NCI-H1092 treated with DMSO at 0.1 percent for 48 hours (cell line): ENCODE results near the gene GAR1.
"Not testable (repeated sequence)": the region's sequence is repeated elsewhere in the genome, so short reads cannot be mapped to it uniquely, and the experiment has no call there.

Source experiments
- DNase-seq: peaks from one replicate; lab custom pipeline; 2025; lab: John Stamatoyannopoulos, UW

The GAR1 gene

GRCh38 chr4:109846395-109847098 is 31.0 kb downstream of the GAR1 start:
- DNase-seq, result no peak

- DNase-seq, result no peak
Measured at GRCh38 chr4:109847896-109848442, 32.4 kb downstream of the GAR1 start, which contains the start of gene LRIT3. LRIT3 (plus strand) TSS chr4:109848107; CDS start chr4:109848202, 95 bp downstream.

- no peak for DNase-seq
Measured at GRCh38 chr4:109848501-109848900, 32.9 kb downstream of the GAR1 start.

DNA sequence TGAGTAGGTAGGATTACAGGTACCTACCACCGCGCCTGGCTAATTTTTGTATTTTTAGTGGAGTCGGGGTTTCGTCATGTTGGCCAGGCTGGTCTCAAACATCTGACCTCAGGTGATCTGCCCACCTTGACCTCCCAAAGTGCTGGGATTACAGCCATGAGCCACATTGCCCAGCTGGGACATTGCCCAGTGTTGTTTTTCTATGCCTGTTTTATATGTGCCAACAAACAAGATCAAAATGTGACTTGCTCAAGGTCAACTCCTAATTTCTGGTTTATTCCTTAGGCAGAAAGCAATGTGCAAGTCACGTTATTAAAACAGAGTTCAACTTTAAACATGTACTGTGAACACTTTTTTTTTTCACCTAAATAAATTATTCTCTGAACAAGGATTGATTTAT is 35.0 kb downstream of the GAR1 start:
- DNase-seq, result no peak

DNA sequence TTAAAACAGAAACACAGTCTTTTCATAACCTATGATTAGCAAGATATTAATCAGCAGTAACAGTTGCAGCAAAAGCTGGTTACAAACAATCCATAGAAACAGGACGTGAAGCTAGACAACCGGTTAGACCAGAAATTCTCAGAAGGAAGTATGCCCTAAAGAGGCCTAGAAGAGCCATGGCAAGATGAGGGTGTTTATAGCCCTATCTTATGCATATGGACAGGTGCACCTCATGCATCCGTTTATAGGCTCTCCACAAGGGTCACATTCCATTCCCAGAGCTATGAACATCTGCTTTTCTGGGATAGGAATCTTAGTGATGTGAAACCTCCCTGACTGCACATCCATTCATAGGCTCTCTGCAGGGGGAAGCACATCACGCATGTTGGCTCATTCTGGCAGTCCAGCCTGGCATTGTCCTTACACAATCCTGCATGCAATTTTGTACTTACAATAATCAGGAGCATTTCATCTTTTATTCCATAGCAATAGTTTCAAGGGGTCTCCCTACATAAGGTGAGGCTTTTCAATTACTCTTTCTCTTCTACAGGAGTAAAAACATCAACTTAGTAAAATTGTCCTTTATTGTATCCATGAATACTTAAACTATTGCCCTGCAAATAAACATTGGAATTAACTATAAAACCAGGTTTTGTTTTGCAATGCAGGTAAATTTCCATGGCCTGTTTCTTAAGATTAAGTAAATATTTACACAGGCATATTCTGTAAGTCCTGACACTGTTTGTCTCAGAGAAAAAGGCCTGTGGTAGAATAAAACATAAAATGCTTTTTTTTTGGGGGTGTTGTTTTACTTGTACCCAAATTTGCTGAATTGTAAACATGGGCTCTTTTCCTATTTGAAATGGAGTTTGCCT is 44.1 kb downstream of the GAR1 start:
- DNase-seq, result not testable (repeated sequence)

DNA sequence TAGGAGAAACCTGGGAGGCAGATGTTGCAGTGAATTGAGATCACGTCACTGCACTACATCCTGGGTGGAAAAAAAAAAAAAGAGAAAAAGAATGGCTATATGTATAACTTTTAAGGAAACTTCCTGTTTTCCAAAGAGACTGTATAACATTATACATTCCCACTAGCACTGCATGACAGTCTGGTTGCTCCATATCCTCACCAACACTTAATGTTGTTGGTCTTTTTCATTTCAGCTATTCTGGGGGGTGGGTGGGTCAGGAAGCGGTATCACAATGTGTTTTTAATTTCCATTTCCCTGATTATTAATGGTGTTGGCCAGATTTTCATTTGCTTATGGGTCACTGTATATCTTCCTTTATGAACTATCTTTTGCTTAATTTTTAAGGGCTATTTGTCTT is 45.7 kb downstream of the GAR1 start:
- DNase-seq, result no peak

GRCh38 chr4:109861916-109862511 is 46.5 kb downstream of the GAR1 start:
- no peak for DNase-seq

- no peak for DNase-seq
Measured at GRCh38 chr4:109864134-109864533, 48.6 kb downstream of the GAR1 start.

GRCh38 chr4:109870061-109870460 is 54.5 kb downstream of the GAR1 start:
- DNase-seq, result no peak

DNA sequence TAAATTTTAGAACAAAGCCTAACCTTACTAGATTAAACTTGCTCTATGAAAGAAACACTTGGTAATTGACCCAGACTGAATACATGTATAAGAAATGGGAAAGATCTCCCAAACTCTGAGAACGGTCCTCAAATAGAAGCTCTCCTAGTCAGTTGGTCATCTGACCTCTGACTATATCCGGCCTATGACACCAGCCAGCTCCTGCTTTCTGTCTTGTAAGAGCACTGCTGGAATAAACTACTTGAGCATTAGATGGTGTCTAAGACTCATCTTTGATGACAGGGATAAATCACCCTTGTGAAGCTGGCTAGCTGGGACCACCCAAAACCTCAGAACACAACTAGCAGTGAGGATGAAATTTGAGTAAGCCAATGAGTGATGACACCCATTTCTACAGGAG is 56.5 kb downstream of the GAR1 start:
- DNase-seq, result no peak

- DNase-seq, result no peak
Measured at GRCh38 chr4:109872950-109873656, 57.5 kb downstream of the GAR1 start.

- DNase-seq, result no peak
Measured at GRCh38 chr4:109873791-109874514, 58.4 kb downstream of the GAR1 start.
